CD4-positive, alpha-beta memory T cell (primary cell): Measurements from ENCODE around the gene ZFYVE28. TPM values are rescaled to one million over a fixed set of nuclear protein-coding genes. Genes with fewer than 3 reads are reported as not detected.

Source experiments
- CTCF ChIA-PET: fragments of 350-600 bp; sonication (Branson Sonifier 250); formaldehyde crosslinking; loops from one replicate; lab custom pipeline; 2021; ENCODE audit warnings: inconsistent platforms; ENCODE audit not compliant: partially characterized antibody; lab: Charles Lee
- POLR2A ChIA-PET: fragments of 350-600 bp; sonication (Branson Sonifier 250); formaldehyde crosslinking; loops from one replicate; lab custom pipeline; 2021; ENCODE audit not compliant: partially characterized antibody; lab: Charles Lee
- DNase-seq, 5 donors: peaks; one replicate each; pipeline versions ENCODE4 v3.0.0 to v3.0.0-alpha.2; 2020 to 2022; ENCODE audit warnings: mixed read lengths in 1 of 5
- H3K27ac ChIP-seq: one replicate; pipeline ENCODE4 v1.7.0; 2013; ENCODE audit warnings: low read depth, low read length
- H3K27me3 ChIP-seq: 2 replicates; pipeline ENCODE4 v1.7.0; 2013; ENCODE audit warnings: mild to moderate bottlenecking, low read length, moderate library complexity; ENCODE audit not compliant: insufficient read depth
- H3K36me3 ChIP-seq: 2 replicates; pipeline ENCODE4 v1.7.0; 2013; ENCODE audit warnings: mild to moderate bottlenecking, low read length, moderate library complexity; ENCODE audit not compliant: insufficient read depth
- H3K4me1 ChIP-seq: 2 replicates; pipeline ENCODE4 v1.7.0; 2013; ENCODE audit warnings: mild to moderate bottlenecking, low read length, moderate library complexity; ENCODE audit not compliant: insufficient read depth
- H3K4me3 ChIP-seq, 2 donors: one replicate each; pipeline ENCODE4 v1.7.0; 2013; ENCODE audit warnings: low read length in 2 of 2, mild to moderate bottlenecking in 1 of 2
- H3K9me3 ChIP-seq, 2 donors: one replicate each; pipeline ENCODE4 v1.7.0; 2013; ENCODE audit warnings: low read length in 2 of 2, control low read depth in 1 of 2; ENCODE audit not compliant: control insufficient read depth in 1 of 2
- H3K27ac Mint-ChIP-seq, 7 donors: one replicate each; pipeline ENCODE4 v1.8.0; 2020 to 2021; ENCODE audit warnings: mixed read lengths in 7 of 7, mild to moderate bottlenecking in 6 of 7, inconsistent platforms in 3 of 7, moderate library complexity in 3 of 7
- H3K27me3 Mint-ChIP-seq, 2 donors: one replicate each; pipeline ENCODE4 v1.8.0; 2020 to 2021; ENCODE audit warnings: mixed read lengths in 2 of 2
- H3K36me3 Mint-ChIP-seq, 2 donors: one replicate each; pipeline ENCODE4 v1.8.0; 2020 to 2021; ENCODE audit warnings: mixed read lengths in 2 of 2, inconsistent platforms in 1 of 2, mild to moderate bottlenecking in 1 of 2
- H3K4me1 Mint-ChIP-seq, 4 donors: one replicate each; pipeline ENCODE4 v1.8.0; 2020 to 2021; ENCODE audit warnings: mixed read lengths in 4 of 4, mild to moderate bottlenecking in 1 of 4
- H3K4me3 Mint-ChIP-seq, 8 donors: one replicate each; pipeline ENCODE4 v1.8.0; 2020 to 2021; ENCODE audit warnings: mixed read lengths in 8 of 8, mild to moderate bottlenecking in 7 of 8, moderate library complexity in 6 of 8, inconsistent platforms in 3 of 8
- H3K9me3 Mint-ChIP-seq, 8 donors: one replicate each; pipeline ENCODE4 v1.8.0; 2020 to 2021; ENCODE audit warnings: mixed read lengths in 8 of 8, mild to moderate bottlenecking in 5 of 8, inconsistent platforms in 3 of 8, moderate library complexity in 1 of 8
- intact Hi-C: fragments of 100-400 bp; cut with micrococcal nuclease; formaldehyde crosslinking; loops from one replicate; pipeline ENCODE4 v1.15.1; 2023
- polyA plus RNA-seq, 2 donors: library from polyadenylated mRNA; unstranded; fragments of 300-500 nt; fragmentation: Illumina TruSeq; gene quantifications; one replicate each; pipeline ENCODE4 v1.2.3, GENCODE V29; 2021
- total RNA-seq, 2 experiments: library from RNA; stranded (reverse); gene quantifications; one replicate each; pipeline ENCODE4 v1.2.3, GENCODE V29; 2021

ZFYVE28 gene
- total and polyA plus RNA-seq, 4 experiments from 2014 or later, result 13.1 to 31.8 (median 23.8) TPM

GRCh38 chr4:2268357-2269205, 149.9 kb downstream of the ZFYVE28 start:
- Histone ChIP-seq H3K4me3 (no peak overlapping the region), H3K27me3 (no peaks in the 10 kb centered on the region), H3K9me3 (no peaks in the 10 kb centered on the region), H3K27ac (no peak overlapping the region), H3K4me1 (peaks cover 3% of the 10 kb centered on the region), H3K36me3 (no peaks in the 10 kb centered on the region)
- DNase-seq, result no peak
- H3K27ac Mint-ChIP-seq, result peak overlapping the region in 1 of 7 donors; percentile 41
- peaks cover 7 to 10% of the 10 kb centered on the region in 2 donors for H3K36me3 Mint-ChIP-seq
- no peaks in the 10 kb centered on the region for H3K9me3 Mint-ChIP-seq
- POLR2A ChIA-PET, result interaction anchor here (1.4 kb wide), 1 partner anchor 13 kb away, joined by 4 read pairs; no protein-coding TSS in a partner anchor
- intact Hi-C loops, result no loop called here
- peaks cover 0 to 11% (median 2%) of the 10 kb centered on the region in 4 donors for H3K4me1 Mint-ChIP-seq
- no peak overlapping the region for H3K4me3 Mint-ChIP-seq
- CTCF ChIA-PET, result no interaction called here
- no peaks in the 10 kb centered on the region for H3K27me3 Mint-ChIP-seq

DNA sequence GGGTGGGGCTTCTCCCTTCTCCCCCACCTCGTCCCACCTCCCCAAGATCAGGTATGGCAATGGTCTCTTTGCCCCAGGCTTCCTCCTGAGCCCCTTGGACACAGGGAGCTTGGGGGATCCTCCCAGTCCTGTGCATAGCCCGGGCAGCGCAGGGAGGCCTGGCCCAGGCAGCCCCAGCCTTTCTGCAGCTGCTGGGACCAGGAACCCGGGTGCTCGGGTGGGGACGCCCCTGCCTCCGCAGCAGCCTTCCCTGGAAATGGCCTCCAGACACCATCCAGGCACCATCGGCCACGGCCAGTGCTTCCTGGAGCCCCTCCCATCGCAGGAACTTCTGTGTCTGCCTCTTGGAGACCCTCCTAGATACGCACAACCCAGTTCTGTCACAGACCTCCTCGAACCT, 150.6 kb downstream of the ZFYVE28 start:
- Histone ChIP-seq H3K9me3 (no peaks in the 10 kb centered on the region), H3K4me3 (no peak overlapping the region), H3K27ac (no peak overlapping the region), H3K27me3 (no peaks in the 10 kb centered on the region), H3K36me3 (no peaks in the 10 kb centered on the region), H3K4me1 (peaks cover 11% of the 10 kb centered on the region)
- peaks cover 0 to 15% (median 2%) of the 10 kb centered on the region in 4 donors for H3K4me1 Mint-ChIP-seq
- no peaks in the 10 kb centered on the region for H3K27me3 Mint-ChIP-seq
- POLR2A ChIA-PET, result no interaction called here
- H3K9me3 Mint-ChIP-seq, result no peaks in the 10 kb centered on the region
- no peak overlapping the region for H3K27ac Mint-ChIP-seq
- H3K4me3 Mint-ChIP-seq, result no peak overlapping the region
- intact Hi-C loops, result no loop called here
- no peak for DNase-seq
- CTCF ChIA-PET, result no interaction called here
- H3K36me3 Mint-ChIP-seq, result peaks cover 3 to 8% of the 10 kb centered on the region in 2 donors

DNA sequence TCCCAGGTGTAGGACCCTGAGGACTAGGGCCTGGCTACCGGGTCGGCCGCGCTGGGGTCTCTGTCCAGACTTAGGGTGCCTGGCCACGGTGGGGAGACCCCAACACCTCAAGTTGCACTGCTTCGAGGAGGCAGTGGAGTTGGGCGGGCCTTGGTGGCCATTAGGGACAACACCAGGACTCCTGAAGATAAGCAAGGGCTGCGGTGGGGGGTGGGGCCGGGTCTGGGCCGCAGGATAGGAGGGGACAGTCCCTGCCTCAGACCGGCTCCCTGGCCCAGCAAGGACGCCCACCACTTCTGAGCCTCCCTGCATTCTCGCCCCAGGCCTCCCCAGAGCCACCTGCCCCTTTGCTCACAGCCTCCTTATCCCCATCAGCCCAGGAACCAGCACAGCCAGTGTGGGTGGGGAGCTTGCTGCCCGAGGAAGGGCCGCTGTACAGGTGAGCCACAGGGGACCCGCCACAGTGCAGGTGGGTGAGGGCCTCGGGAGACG, 151.1 kb downstream of the ZFYVE28 start:
- POLR2A ChIA-PET, result interaction anchor here (1.7 kb wide), 1 partner anchor 25 kb away, joined by 7 read pairs; the partner anchor contains the start of genes HAUS3 and POLN
- H3K27me3 ChIP-seq, result no peaks in the 10 kb centered on the region
- intact Hi-C loops, result no loop called here
- no peak overlapping the region for H3K4me3 Mint-ChIP-seq
- H3K36me3 Mint-ChIP-seq, result peaks cover 3 to 5% of the 10 kb centered on the region in 2 donors
- H3K9me3 Mint-ChIP-seq, result no peaks in the 10 kb centered on the region
- H3K4me1 ChIP-seq, result peaks cover 14% of the 10 kb centered on the region
- H3K36me3 ChIP-seq, result no peaks in the 10 kb centered on the region
- CTCF ChIA-PET, result no interaction called here
- no peak overlapping the region for H3K27ac ChIP-seq
- H3K27ac Mint-ChIP-seq, result no peak overlapping the region
- no peaks in the 10 kb centered on the region for H3K27me3 Mint-ChIP-seq
- H3K4me3 ChIP-seq, result no peak overlapping the region
- DNase-seq, result no peak
- peaks cover under 1 to 13% (median under 1%) of the 10 kb centered on the region in 4 donors for H3K4me1 Mint-ChIP-seq
- no peaks in the 10 kb centered on the region for H3K9me3 ChIP-seq

DNA sequence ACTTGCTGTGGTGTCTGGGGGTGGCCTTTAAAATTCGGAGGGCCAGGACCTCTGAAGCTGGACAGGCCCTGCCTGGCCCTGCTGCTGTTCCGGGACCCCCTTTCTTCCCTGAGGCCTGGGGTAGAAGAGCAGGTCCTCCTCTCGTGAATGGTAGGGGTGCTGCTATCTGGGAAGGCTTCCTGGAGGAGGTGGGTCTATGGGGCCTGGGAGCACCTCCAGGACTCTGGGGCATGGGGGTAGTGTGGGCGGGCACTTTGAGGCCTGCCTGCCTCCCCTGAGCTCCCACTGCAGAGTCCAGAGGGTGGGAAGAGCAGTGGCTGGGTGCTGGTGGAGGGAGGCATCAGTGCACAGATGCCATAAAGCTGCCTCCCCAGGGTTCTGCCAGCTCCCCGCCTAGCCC, 151.6 kb downstream of the ZFYVE28 start:
- H3K27me3 Mint-ChIP-seq, result no peaks in the 10 kb centered on the region
- H3K27ac ChIP-seq, result no peak overlapping the region
- no peaks in the 10 kb centered on the region for H3K9me3 Mint-ChIP-seq
- no peak overlapping the region for H3K27ac Mint-ChIP-seq
- H3K4me3 Mint-ChIP-seq, result no peak overlapping the region
- peaks cover 14% of the 10 kb centered on the region for H3K4me1 ChIP-seq
- no peaks in the 10 kb centered on the region for H3K27me3 ChIP-seq
- no peak overlapping the region for H3K4me3 ChIP-seq
- peaks cover 0 to 11% (median 3%) of the 10 kb centered on the region in 4 donors for H3K4me1 Mint-ChIP-seq
- CTCF ChIA-PET, result no interaction called here
- DNase-seq, result no peak
- POLR2A ChIA-PET, result interaction anchor here (1.0 to 1.7 kb wide), 2 partner anchors 25 to 149 kb away, joined by 3 to 7 read pairs; partner anchors contain the start of genes HAUS3 and POLN
- intact Hi-C loops, result no loop called here
- no peaks in the 10 kb centered on the region for H3K9me3 ChIP-seq
- peaks cover 3 to 6% of the 10 kb centered on the region in 2 donors for H3K36me3 Mint-ChIP-seq
- no peaks in the 10 kb centered on the region for H3K36me3 ChIP-seq

DNA sequence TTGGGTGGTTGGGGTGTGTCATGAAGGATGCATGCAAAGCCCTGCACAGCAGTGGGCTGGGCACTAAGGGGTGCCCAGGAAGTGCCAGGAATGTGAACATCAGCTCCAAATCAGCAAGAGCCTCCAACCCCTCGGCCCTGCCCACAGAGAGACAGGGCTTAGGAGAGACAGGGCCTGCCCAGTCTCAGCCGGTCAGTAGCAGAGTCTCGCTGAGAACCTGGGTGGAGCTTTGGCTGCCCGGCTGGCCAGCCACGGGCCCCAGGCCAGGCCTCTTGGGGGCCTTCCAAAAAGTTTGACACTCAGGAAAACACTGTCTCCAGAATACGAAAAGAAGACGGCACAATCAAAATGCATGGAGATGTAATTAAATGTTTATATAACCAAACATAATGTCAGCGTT, 152.3 kb downstream of the ZFYVE28 start:
- Mint-ChIP-seq H3K9me3 (no peaks in the 10 kb centered on the region), H3K4me1 (peaks cover 0 to 11% (median 3%) of the 10 kb centered on the region in 4 donors), H3K27me3 (no peaks in the 10 kb centered on the region), H3K27ac (peak overlapping the region in 4 of 7 donors; percentile 12 to 73 (median 31)), H3K4me3 (no peak overlapping the region), H3K36me3 (peaks cover 3 to 6% of the 10 kb centered on the region in 2 donors)
- no peaks in the 10 kb centered on the region for H3K27me3 ChIP-seq
- no peaks in the 10 kb centered on the region for H3K36me3 ChIP-seq
- DNase-seq, result no peak
- ChIA-PET CTCF (no interaction called here), POLR2A (interaction anchor here (1.0 to 1.7 kb wide), 3 partner anchors 24 to 152 kb away, joined by 3 to 7 read pairs (median 3); partner anchors contain the start of genes CFAP99, HAUS3, POLN and ZFYVE28)
- intact Hi-C loops, result no loop called here
- no peak overlapping the region for H3K4me3 ChIP-seq
- H3K27ac ChIP-seq, result no peak overlapping the region
- H3K9me3 ChIP-seq, result no peaks in the 10 kb centered on the region
- H3K4me1 ChIP-seq, result peaks cover 14% of the 10 kb centered on the region

GRCh38 chr4:2265113-2266110, 153.0 kb downstream of the ZFYVE28 start:
- CTCF ChIA-PET, result no interaction called here
- Mint-ChIP-seq H3K9me3 (no peaks in the 10 kb centered on the region), H3K4me3 (peak overlapping the region in 1 of 8 donors; percentile 57), H3K27ac (peak overlapping the region in 4 of 7 donors; percentile 30 to 73 (median 34)), H3K4me1 (peaks cover 0 to 13% (median 3%) of the 10 kb centered on the region in 4 donors), H3K36me3 (peaks cover 3 to 4% of the 10 kb centered on the region in 2 donors), H3K27me3 (no peaks in the 10 kb centered on the region)
- DNase-seq, result no peak
- no peaks in the 10 kb centered on the region for H3K27me3 ChIP-seq
- no peak overlapping the region for H3K4me3 ChIP-seq
- H3K4me1 ChIP-seq, result peaks cover 20% of the 10 kb centered on the region
- H3K9me3 ChIP-seq, result no peaks in the 10 kb centered on the region
- H3K36me3 ChIP-seq, result no peaks in the 10 kb centered on the region
- intact Hi-C loops, result no loop called here
- no peak overlapping the region for H3K27ac ChIP-seq
- POLR2A ChIA-PET, result interaction anchor here (1.1 to 1.7 kb wide), 3 partner anchors 16 to 153 kb away, joined by 3 to 7 read pairs (median 5); partner anchors contain the start of genes CFAP99, HAUS3, POLN and ZFYVE28
